Measurements from ENCODE around the gene MOBP.

MOBP gene

DNA sequence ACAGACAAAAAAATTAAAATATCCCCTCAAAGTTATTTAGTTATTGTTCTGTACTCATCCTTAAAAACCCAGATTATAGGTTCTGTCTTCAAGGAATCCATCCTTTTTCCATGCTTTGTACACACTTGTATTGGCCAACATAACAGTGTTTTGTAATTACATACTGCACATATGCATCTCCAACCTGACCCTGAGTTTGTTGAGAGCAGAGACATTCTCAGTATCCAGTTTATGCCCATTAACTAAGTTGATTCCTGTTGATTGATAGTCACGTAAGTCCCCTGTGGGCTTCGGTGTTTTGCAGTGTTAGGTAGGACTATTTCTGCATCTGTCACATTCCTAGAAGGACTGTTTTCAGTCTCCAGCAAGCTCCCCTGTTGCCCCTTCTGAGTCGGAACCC, 33.6 kb downstream of the MOBP start:
- DNase-seq, result no peak

DNA sequence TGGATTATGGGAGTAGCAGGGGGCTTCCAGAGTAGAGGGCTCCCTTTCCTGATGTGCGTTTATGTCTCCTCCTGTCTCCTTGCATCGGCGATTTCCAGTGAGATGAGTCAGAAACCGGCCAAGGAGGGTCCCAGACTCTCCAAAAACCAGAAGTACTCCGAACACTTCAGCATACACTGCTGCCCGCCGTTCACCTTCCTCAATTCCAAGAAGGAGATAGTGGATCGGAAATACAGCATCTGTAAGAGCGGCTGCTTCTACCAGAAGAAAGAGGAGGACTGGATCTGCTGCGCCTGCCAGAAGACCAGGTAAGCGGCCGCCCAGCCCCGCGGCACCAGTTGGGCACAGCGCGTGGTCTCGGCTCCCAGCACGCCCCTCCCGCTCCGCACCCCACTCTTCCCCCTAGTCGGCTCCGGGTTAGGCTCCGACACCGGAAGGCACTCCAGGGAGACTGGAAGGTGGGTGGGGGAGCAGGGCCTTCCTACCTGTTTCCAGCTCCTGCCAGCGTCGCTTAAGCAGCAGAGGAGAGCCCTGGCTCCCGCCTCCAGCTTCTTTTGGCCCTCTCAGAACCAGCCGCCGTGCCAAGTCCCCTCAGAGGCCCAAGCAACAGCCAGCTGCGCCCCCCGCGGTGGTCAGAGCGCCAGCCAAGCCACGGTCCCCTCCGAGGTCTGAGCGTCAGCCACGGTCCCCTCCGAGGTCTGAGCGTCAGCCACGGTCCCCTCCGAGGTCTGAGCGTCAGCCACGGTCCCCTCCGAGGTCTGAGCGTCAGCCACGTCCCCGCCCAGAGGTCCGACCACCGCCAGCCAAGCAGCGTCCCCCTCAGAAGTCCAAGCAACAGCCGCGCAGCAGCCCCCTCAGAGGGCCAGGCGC, 34.7 kb downstream of the MOBP start:
- no peak for DNase-seq

DNA sequence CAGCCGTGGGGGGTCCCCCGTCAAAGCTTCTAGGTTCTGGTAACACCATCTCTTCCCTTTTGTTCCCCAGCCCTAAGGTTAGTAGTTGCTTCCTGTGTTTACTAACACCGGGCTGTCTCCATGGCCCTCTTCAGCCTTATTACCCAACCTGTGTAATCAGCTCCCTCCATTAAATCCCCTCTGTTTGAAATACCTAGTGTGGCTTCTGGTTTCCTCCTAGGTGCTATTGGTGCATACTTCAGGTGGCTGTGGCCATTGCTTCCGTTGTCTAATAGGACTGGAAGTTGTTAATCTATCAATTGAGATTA, 35.3 kb downstream of the MOBP start:
- DNase-seq, result no peak

DNA sequence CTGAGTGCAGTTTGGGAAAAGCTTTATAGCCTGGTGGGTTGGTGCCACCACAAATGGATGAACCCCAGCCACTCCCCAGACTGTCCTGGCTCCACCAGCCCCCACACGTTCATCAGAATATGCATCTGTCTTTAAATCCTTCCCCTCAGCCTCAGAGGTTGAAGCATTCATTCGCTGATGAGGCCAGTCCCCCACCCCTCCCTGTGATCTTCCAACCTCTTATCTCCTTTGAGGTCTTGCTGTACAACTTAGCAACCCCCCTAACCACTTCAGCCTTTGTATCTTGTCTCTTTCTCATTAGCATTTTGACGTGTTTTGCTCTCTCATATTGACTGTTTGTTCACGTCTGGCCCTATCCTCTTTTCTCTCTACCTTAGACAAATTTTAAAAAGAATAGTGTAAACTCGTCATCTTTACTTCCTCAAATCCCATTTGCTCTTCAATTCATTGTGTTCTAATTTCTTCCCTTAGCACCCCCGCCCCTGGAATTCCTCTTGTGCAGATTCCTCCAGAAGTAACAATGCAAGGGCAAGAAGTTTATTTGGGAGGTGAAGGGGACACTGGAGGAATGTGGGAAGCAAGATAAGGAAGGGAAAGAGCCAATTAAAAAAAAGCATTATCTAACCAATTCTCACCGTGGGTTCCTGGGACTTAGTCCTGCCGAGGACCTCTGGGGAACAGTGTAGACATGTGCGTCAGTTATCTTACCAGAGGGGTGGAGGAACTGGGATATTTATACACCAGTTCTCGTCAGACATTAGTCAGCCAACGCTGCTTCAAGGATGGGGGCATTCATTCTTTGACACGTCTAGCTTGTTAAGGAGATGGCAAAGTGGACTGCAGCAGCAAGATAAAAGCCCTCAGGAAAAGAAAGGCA, 38.6 kb downstream of the MOBP start:
- DNase-seq, result no peak

DNA sequence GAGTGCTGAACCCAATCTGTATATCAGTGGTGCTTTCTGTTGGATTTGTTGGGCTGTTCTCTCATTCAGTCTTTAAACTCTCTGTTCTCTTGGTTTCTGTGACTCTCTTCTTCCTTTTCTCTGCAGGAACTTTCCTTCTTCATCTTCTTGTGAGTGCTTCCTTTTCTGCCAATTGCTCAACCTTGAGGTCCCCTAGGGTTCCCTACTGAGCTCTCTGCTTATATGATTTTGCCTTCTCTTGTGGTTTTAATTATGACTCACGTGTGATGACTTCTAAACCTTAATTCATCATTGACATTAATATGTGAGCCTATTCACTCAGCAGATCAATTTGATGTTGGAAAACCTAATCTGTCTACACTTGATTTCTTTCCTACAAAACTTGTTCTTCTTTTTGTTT, 39.4 kb downstream of the MOBP start:
- DNase-seq, result no peak

DNA sequence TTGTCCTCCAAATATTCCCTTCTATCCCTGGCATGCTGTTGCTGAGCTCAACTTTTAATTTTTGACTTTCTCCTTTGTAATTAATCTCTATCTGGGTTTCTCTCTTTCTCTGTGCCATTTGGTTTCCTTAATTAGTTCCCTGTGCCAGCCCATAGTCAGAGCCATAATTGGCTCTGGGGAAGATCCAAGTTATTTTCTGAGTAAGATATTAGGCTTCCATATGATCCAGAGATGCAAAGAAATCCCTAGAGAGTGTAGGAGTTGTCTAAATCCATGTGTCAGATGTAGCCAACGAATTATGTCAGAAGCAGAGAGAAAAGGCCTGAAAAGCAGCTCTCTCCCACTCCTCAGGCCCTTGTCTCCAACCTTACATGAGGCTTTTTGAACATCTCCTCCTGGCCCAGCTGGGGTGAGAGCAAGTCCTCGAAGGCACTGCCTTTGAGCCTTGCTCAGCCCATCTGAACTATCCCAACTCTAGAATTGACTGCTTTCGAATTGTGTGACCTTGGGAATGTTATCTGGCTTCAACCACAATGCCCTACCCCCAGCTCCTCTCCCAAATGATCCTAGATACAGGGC, 46.4 kb downstream of the MOBP start:
- DNase-seq, result no peak

DNA sequence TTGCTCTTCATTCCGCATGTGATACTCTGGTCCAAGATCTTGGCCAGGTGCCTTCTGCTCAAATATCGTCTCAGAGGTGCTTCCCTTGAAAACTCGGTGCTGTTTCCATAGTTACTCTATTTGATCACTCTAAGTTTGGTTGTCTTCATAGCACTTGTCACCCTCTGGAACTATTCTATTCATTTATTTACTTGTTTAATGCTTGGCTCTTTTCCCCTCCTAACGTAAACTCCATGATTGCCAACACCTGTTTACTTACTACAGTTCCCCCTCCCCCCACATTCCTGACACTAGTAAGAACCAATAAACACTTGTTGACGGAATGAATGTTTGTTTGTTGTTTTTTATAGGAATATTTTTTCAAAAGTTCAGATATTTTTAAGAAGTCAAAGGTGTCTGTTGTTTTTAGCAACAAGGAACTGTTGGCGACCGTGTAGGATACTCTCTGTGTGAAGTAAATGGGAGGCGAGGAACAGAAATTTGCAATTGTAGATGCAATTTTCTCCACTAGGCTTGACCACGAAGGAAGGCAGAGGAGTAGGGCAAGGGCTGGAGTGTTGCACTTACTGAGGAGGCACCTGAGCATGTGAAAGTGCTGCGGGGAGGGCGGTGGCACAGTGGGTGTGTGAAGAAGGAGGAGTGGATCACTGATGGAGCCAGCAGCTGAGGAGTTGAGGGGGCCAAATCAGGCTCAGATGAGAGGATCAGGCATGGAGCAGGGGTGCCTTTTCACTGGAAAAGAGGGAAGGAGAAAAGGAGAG, 48.4 kb downstream of the MOBP start:
- no peak for DNase-seq

DNA sequence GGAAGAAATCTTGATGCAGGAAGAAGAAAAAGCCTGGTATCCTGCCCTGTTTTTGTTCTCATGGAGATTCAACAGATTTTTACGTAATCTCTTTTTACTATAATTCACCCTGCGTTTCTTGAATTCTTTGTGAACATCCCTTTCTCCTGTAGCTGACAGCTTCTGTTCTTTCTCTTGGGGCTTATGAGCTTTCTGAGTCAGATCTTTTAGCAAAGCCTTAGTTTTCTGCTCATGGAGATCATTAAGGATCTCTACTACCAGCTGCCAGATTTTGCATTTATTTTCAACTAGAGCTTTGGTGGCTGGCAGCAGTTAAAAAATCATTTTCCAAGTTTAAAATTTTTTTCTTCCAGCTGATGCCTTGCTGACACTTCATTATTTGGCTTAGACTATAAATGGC, 51.6 kb downstream of the MOBP start:
- DNase-seq, result no peak

DNA sequence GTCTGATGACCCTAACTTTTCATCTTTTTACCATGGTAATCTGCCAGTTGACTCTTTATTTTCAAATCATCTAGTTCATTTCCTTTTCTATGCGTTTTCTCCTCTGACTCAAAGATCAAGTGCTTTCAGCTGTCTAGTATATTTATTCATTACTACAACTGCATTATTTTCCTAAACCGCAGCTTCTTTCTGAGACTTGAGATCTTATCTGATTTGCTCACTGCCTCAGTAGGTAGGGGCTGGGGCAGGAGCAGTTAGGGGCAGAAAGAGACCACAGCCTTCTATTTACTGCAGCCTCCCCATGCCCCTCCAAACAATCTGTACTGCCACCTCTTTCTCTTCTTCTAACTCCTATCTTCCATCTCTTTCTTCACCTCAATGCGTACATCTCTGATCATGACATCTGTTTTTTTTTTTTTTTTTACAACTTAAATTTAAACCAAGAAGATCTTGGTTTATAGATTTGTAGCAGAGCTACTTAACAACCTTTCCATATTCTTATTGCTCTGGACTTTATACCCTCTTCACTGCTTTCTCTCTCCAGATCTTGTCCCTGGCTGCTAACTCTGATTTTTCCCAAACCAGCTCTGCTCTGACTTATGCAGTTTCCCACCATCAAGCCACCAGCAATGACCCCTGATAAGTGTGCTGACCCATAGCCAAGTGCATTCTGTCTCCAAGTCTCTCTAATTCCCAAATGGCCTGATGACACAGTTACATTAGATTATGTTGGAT, 52.2 kb downstream of the MOBP start:
- no peak for DNase-seq

DNA sequence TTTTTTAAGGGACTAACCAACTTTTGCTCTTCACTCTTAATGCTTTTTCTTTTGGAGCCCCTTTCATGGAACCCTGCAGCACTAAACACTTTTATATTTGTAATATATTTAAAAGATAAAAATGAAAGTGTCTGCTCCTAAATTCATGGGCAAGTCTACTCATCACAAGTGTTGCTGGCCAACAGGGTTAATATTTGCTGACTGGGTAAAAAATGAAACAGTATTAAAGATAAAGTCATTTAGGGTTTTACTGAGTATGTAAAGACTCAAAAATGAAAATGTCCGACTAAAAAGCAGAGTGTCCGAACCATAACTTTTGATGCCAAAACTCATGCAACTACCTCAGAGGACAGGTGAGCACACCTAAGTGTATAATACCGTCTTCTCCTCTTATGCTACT, 54.0 kb downstream of the MOBP start:
- DNase-seq, result no peak

DNA sequence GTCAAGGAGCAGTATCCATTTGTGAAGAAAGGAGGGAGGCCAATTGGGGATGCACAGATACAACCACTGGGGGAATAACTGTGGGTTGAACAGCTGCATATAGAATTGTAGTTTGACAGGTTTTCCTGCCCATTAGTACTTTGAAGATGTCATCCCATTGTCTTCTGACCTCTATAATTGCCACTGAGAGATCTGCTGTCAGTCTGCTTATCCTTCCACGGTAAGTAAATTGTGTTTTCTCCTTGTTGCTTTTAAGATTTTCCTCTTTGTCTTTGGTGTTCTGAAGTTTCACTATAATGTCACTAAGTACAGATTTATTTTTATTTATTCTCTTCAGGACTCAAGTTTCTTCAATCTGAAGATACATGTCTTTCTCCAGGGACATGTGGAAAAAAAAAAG, 56.6 kb downstream of the MOBP start:
- DNase-seq, result no peak

DNA sequence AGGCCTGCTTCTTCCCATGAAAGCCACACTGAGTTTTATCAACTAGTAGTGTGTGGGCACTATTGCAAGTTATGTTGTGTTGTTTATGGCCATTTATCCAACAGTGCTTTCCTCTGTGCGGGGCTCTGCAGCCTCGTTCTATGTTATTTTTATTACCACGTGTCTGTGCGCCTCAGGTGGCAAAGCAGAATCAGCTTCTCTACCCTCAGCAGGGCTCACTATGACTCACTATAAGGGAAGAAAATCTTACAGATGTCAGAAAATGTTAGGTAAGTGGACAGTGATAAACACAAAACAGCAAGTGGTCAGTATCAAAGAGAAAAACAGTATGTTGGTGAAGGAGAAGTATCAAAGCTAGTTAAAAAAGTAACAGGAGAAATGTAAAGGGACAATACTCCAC, 61.4 kb downstream of the MOBP start:
- no peak for DNase-seq

DNA sequence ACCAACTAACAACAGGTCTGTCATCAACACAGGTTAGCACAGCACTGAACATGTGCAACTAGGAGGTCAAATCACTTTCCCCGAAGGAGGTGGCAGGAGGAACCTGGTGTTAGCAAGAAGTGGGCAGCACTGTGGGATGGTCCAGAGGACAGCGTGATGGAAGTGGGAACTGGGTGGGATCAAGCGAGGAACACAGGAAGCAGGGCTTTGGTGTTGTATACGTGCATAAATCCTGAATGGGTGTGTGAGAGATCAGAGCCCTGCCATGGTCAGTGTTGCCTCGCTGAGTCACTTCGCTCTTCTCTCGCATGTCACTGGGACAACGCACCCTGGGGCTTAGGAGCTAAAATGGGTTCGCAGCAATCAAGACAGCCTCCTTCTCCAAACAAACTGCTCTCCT, 62.1 kb downstream of the MOBP start:
- DNase-seq, result no peak

DNA sequence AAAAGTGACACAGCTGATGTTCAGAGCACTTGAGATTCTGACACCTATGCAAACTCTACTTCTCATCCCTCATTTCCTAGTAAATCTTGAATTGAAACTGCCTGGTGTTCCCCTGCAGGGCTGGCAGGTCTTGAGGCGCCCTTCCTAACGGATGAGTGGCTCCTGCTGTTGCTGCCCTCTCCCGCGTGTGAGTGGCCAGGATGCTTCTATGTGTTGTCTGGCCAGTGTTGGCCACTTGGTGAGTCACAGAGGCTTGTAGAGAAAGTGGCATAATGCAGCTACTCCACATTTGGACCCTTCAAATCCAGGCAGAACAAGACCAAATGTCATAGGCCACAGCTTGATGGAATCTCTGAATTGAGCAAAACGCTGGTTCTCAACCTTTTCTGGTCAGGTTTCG, 63.6 kb downstream of the MOBP start:
- no peak for DNase-seq

DNA sequence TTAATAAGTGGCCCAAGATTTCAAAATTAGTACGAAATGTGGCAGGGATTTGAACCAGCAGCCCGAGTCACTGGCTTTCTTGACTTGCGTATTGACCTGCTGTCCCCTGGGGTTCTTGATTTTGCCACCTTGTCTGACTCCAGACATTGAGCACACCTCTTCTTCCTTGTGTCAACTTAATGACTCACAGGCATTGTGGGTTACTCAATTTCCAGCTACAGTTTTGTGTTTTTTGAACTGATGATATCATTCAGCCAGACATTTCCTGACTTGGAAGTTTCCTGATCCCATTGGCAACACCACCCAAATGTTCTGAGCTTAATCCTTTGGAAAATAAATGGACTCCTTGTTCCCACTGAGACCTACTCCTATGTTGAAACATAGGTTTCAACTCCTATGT, 64.2 kb downstream of the MOBP start:
- no peak for DNase-seq

DNA sequence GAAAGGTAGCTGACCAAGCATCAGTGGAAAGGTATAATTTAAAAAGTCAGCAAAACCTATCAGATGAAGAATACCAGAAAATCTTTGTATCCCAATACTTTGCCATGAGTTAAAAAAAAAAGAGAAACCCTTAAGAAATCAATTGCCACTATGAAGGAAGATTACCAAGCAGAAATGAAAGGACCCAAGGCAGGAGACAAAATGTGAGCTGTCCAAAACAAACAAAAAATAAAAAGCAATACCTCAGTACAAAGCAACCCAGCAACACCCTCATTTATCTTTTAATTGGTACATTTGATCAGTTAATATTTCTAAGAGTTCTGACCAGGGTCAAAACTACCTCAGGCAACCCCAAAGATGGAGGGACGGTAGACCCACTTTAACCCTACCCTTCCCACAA, 65.3 kb downstream of the MOBP start:
- DNase-seq, result no peak

DNA sequence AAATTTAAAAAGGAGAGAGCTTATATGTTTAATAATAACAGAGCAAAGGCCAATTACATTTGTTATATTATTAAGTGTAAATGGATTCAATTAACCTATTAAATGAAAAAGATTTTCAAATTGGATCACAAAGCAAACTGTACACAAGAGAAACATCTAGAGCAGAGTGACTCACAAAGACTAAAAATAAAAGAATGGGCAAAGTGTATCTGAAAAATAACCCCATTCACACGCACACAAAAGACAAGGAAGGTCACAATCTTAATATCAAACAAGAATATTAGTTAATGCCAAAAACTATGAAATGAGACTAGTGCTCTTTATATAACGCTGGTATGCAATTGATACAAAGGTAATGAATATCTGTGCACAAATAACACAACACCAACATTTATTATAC, 65.7 kb downstream of the MOBP start:
- no peak for DNase-seq

DNA sequence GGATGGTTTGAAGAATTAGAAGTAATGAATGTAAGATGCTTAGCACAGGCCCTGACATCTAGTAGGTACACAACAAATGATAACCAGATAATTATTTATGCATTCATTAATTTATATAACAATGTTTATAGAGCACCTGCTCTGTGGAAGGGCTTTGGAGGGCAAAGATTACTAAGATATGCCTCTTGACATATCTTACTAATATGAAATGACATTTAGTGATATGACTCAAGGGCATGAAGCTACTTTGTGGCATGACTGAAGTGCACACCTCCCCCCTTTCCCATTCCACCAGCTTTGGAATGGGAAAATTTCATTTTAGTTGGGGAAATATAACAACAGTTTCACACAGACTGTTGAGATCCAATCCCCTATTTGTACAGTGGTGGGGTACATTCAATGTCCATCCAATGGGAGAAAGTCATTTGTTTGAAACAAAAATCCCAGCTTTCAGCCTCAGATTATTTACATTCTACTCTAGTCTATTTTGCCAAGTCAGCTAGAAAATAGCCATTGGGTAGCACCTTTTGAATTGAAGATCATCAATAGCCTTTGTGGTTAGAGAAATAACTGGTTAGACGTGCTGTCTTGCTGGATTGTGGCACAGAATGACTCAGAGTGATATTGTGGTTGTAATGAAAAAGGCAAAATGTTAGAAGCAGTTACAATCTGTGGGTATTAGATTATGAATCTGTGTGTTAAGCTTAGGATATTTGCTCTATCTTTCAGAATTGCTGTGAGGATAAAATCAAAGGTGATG, 72.9 kb downstream of the MOBP start:
- no peak for DNase-seq

DNA sequence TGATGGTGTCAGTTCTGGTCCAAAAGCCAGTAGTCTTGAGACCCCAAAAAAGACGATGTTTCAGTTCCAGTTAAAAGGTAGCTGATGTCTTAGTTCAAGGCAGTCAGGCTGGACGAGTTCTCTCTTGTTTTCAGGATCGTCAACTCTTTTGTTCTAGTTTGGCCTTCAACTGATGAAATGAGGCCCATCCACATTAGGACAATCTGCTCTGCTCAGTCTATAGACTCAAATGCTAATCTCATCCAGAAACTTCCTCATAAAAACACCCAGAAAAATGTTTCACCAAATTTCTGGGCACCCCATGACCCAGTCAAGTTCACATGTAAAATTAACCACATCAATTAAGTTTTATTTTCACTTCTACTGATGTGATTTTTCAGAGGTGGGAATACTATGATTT, 74.0 kb downstream of the MOBP start:
- DNase-seq, result no peak

DNA sequence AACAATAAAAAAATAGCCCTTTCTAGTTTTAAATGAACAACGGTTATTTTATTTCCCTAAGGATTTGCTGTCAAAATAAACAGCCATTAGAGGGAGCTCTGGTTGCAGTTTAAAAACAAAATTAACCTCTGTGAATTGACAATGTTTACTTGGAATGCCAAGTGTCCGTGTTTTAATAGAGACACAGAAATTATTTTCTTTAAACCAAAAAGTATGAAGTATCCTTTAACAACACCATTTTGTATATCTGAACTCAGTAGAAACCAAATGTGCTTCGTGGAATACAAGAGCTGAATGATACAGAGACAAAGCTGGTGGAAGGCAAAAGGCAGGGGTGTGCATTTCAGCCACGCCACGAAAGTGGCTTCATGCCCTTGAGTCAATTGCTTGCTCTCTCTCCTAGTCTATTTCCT, 74.4 kb downstream of the MOBP start:
- no peak for DNase-seq

DNA sequence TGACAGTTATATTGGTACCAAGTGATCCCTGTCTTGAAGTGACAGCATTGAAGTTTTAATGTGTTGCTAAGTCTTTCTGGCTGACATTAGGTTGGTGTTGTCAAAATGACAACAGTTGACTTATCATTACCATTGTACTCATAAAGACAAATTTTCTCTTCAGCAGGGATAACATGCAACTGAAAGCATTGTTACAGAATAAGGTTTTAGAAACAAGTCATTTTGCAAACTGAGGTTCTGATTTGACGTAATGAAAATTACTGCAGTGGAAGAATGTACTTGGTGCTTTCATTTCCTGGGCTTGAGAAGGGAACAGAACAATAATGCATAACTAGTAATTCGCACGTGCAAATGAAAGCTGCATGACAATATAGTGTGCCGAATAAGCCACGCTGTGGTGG, 75.1 kb downstream of the MOBP start:
- no peak for DNase-seq

DNA sequence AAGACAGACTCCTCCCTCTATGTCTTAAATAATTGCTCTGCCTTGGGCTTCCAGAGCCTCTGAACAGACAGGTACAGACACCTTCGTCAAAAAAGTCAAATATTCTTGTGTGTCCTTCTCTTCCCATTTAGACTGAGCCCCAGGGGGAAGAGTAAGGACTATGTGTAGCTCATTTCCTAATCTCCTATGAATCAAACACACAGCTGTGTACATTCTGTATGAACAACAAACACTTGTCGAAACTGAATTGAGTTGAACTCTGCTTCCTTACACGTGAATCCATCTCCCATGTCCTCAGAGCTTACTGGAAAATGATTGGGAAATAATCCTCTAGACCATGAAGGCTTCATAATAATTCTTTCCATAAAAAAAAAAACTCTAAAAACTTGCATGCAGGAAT, 80.8 kb downstream of the MOBP start:
- no peak for DNase-seq
